Neural crest cell (in vitro differentiated cells): ENCODE data around the gene ACAT2. TPM values are rescaled to one million over a fixed set of nuclear protein-coding genes. Genes with fewer than 3 reads are reported as not detected.
"Not testable (repeated sequence)": the region's sequence is repeated elsewhere in the genome, so short reads cannot be mapped to it uniquely, and the experiment has no call there.

Experiments
- DNase-seq: peaks from one replicate; pipeline ENCODE4 v3.0.0; 2021; ENCODE audit warnings: low read depth, mixed read lengths, low spot score
- H3K27ac Mint-ChIP-seq: one replicate; pipeline ENCODE4 v1.8.0; 2021; ENCODE audit warnings: mild to moderate bottlenecking, mixed read lengths; ENCODE audit not compliant: unreplicated experiment
- H3K27me3 Mint-ChIP-seq: 2 replicates; pipeline ENCODE4 v1.8.0; 2021; ENCODE audit warnings: low read depth, mild to moderate bottlenecking, mixed read lengths
- H3K36me3 Mint-ChIP-seq: 2 replicates; pipeline ENCODE4 v1.8.0; 2021; ENCODE audit warnings: low read depth, mild to moderate bottlenecking, mixed read lengths
- H3K4me1 Mint-ChIP-seq: 2 replicates; pipeline ENCODE4 v1.8.0; 2021; ENCODE audit warnings: mixed read lengths
- H3K4me3 Mint-ChIP-seq: one replicate; pipeline ENCODE4 v1.8.0; 2021; ENCODE audit warnings: mild to moderate bottlenecking, mixed read lengths
- H3K9me3 Mint-ChIP-seq: 2 replicates; pipeline ENCODE4 v1.8.0; 2021; ENCODE audit warnings: mixed read lengths
- CTCF ChIP-seq: fragments of 200-600 bp; sonication (generic); conservative IDR thresholded peaks from 2 replicates; pipeline ENCODE4 v1.5.0; 2021; ENCODE audit warnings: antibody characterized with exemption, mild to moderate bottlenecking
- long read RNA-seq: library from polyadenylated mRNA; unstranded; transcript quantifications from one replicate; pipeline ENCODE4 v2.0.0, GENCODE V29; 2020
- total RNA-seq: library from RNA; stranded (reverse); gene quantifications from 2 replicates; pipeline ENCODE4 v1.2.1, GENCODE V29; 2021

Gene ACAT2
- 419 and 443 TPM in 2 replicates for total RNA-seq
- long read RNA-seq, transcript ACAT2-201 (9 exons, 3,180 nt): major isoform, 2,199 of 2,424 reads
- long read RNA-seq, partial matches to known transcripts: 100 of 2,424 reads
- long read RNA-seq, other reads (novel, unspliced or antisense): 125 of 2,424 reads

GRCh38 chr6:159761873-159762680 is at the start of gene ACAT2:
TSS of gene ACAT2 (plus strand) at chr6:159762045. CDS start at chr6:159762088, 43 bp downstream.
- Mint-ChIP-seq H3K36me3 (peaks cover 39% of the 10 kb centered on the region), H3K4me1 (peaks cover 50% of the 10 kb centered on the region), H3K9me3 (no peaks in the 10 kb centered on the region), H3K27ac (peak within 1 kb of the TSS; percentile 99), H3K27me3 (peaks cover 6% of the 10 kb centered on the region), H3K4me3 (peak within 1 kb of the TSS; percentile 95)
- peak; percentile 88 for DNase-seq
- no peak for TF ChIP-seq CTCF

GRCh38 chr6:159712389-159712788 is 49.5 kb upstream of the ACAT2 start:
- not testable (repeated sequence) for H3K9me3 Mint-ChIP-seq, H3K4me1 Mint-ChIP-seq, H3K4me3 Mint-ChIP-seq, H3K27ac Mint-ChIP-seq, DNase-seq, H3K27me3 Mint-ChIP-seq, H3K36me3 Mint-ChIP-seq

GRCh38 chr6:159713984-159714383 is 47.9 kb upstream of the ACAT2 start:
- TF ChIP-seq CTCF: no peak
- H3K9me3 Mint-ChIP-seq: peaks cover 3% of the 10 kb centered on the region

GRCh38 chr6:159714404-159714803 is 47.4 kb upstream of the ACAT2 start:
- Mint-ChIP-seq H3K4me3 (no peak overlapping the region), H3K27me3 (no peaks in the 10 kb centered on the region), H3K36me3 (peaks cover 1% of the 10 kb centered on the region), H3K4me1 (peaks cover 4% of the 10 kb centered on the region), H3K9me3 (peaks cover under 1% of the 10 kb centered on the region), H3K27ac (no peak overlapping the region)
- no peak for TF ChIP-seq CTCF
- DNase-seq: no peak

More at GRCh38 chr6:159713984-159714383, 47.9 kb upstream of the ACAT2 start:
- peaks cover 4% of the 10 kb centered on the region for H3K4me1 Mint-ChIP-seq
- H3K27ac Mint-ChIP-seq: no peak overlapping the region
- DNase-seq: no peak
- no peak overlapping the region for H3K4me3 Mint-ChIP-seq
- peaks cover 3% of the 10 kb centered on the region for H3K36me3 Mint-ChIP-seq
- no peaks in the 10 kb centered on the region for H3K27me3 Mint-ChIP-seq

- H3K27me3 Mint-ChIP-seq: no peaks in the 10 kb centered on the region
- H3K4me1 Mint-ChIP-seq: peaks cover 4% of the 10 kb centered on the region
- no peak for TF ChIP-seq CTCF
- DNase-seq: no peak
- no peak overlapping the region for H3K4me3 Mint-ChIP-seq
- H3K27ac Mint-ChIP-seq: no peak overlapping the region
- no peaks in the 10 kb centered on the region for H3K36me3 Mint-ChIP-seq
- H3K9me3 Mint-ChIP-seq: no peaks in the 10 kb centered on the region
Observed at GRCh38 chr6:159715166-159715565, 46.7 kb upstream of the ACAT2 start.

GRCh38 chr6:159715605-159716004 is 46.2 kb upstream of the ACAT2 start:
- no peak overlapping the region for H3K27ac Mint-ChIP-seq
- DNase-seq: no peak
- peaks cover 4% of the 10 kb centered on the region for H3K4me1 Mint-ChIP-seq
- H3K27me3 Mint-ChIP-seq: no peaks in the 10 kb centered on the region
- H3K9me3 Mint-ChIP-seq: no peaks in the 10 kb centered on the region
- no peak for TF ChIP-seq CTCF
- no peaks in the 10 kb centered on the region for H3K36me3 Mint-ChIP-seq
- H3K4me3 Mint-ChIP-seq: no peak overlapping the region
